IMR-90 (cell line): ENCODE results near the gene ZNHIT2. TPM values are rescaled to one million over a fixed set of nuclear protein-coding genes. Genes with fewer than 3 reads are reported as not detected.

Experiments used
- ATAC-seq: fragments of 200-7000 bp; cut with Tn5 transposase; 2 replicates; pipeline ENCODE4 v1.9.1; 2020; ENCODE audit warnings: low read depth, mild to moderate bottlenecking, moderate library complexity
- BruUV-seq: library from RNA; stranded (reverse); fragments of 400-500 nt; replicated peaks from 2 replicates; lab custom pipeline; 2021; lab: Mats Ljungman, UMichigan
- CTCF ChIA-PET: fragments of 300-600 bp; formaldehyde crosslinking; extraction: SDS; loops from one replicate; lab custom pipeline; 2021; ENCODE audit warnings: antibody characterized with exemption; lab: Yijun Ruan, JAX
- POLR2A ChIA-PET: fragments of 300-600 bp; sonication (Branson Sonifier 250); formaldehyde crosslinking; loops from one replicate; lab custom pipeline; 2022; ENCODE audit warnings: antibody characterized with exemption; ENCODE audit not compliant: unreplicated experiment; lab: Charles Lee
- DNase-seq: peaks from one replicate; pipeline ENCODE4 v3.0.0; 2013
- H2AFZ ChIP-seq: replicated peaks from 2 replicates; pipeline ENCODE3; 2013; ENCODE audit warnings: low read length, mild to moderate bottlenecking; ENCODE audit not compliant: poor library complexity
- H2AK5ac ChIP-seq: 2 replicates; pipeline ENCODE4 v1.6.1; 2013; ENCODE audit warnings: low read depth, low read length, inconsistent platforms
- H2AK9ac ChIP-seq: replicated peaks from 2 replicates; pipeline ENCODE3; 2013; ENCODE audit warnings: mild to moderate bottlenecking, low read depth, low read length, moderate library complexity; ENCODE audit not compliant: poor library complexity
- H2BK120ac ChIP-seq: 2 replicates; pipeline ENCODE4 v1.6.1; 2013; ENCODE audit warnings: low read depth, low read length, inconsistent platforms
- H2BK15ac ChIP-seq: 3 replicates; pipeline ENCODE4 v1.6.1; 2013; ENCODE audit warnings: low read depth, low read length, inconsistent platforms
- H2BK20ac ChIP-seq: 2 replicates; pipeline ENCODE4 v1.6.1; 2013; ENCODE audit warnings: low read depth, mild to moderate bottlenecking, inconsistent platforms, low read length, moderate library complexity
- H2BK5ac ChIP-seq: 2 replicates; pipeline ENCODE4 v1.6.1; 2013; ENCODE audit warnings: mild to moderate bottlenecking, low read depth, low read length, inconsistent platforms; ENCODE audit not compliant: poor library complexity, severe bottlenecking
- H3K14ac ChIP-seq: replicated peaks from 2 replicates; pipeline ENCODE4 v1.6.1; 2013; ENCODE audit warnings: low read depth, low read length, inconsistent platforms
- H3K18ac ChIP-seq: 2 replicates; pipeline ENCODE4 v1.6.1; 2013; ENCODE audit warnings: low read depth, low read length, control low read depth
- H3K23ac ChIP-seq: 2 replicates; pipeline ENCODE4 v1.6.1; 2013; ENCODE audit warnings: low read depth, low read length, inconsistent platforms
- H3K27ac ChIP-seq: 2 replicates; pipeline ENCODE4 v1.5.1; 2013; ENCODE audit warnings: mild to moderate bottlenecking, control low read depth, low read length; ENCODE audit not compliant: insufficient read depth
- H3K27me3 ChIP-seq: 2 replicates; pipeline ENCODE4 v1.6.1; 2013; ENCODE audit warnings: low read length; ENCODE audit not compliant: control insufficient read depth, insufficient read depth
- H3K36me3 ChIP-seq: 2 replicates; pipeline ENCODE4 v1.6.1; 2013; ENCODE audit warnings: low read length, mixed read lengths; ENCODE audit not compliant: control insufficient read depth, insufficient read depth
- H3K4ac ChIP-seq: 2 replicates; pipeline ENCODE4 v1.6.1; 2013; ENCODE audit warnings: low read depth, low read length, inconsistent platforms
- H3K4me1 ChIP-seq: 2 replicates; pipeline ENCODE4 v1.6.1; 2013; ENCODE audit warnings: low read length, mixed read lengths; ENCODE audit not compliant: control insufficient read depth, insufficient read depth
- H3K4me2 ChIP-seq: 2 replicates; pipeline ENCODE4 v1.6.1; 2013; ENCODE audit warnings: low read depth, mild to moderate bottlenecking, control low read depth, low read length, moderate library complexity
- H3K4me3 ChIP-seq: 2 replicates; pipeline ENCODE4 v1.5.1; 2013; ENCODE audit warnings: low read depth, mild to moderate bottlenecking, control low read depth, low read length, moderate library complexity; ENCODE audit not compliant: insufficient read depth
- H3K56ac ChIP-seq: 2 replicates; pipeline ENCODE4 v1.6.1; 2013; ENCODE audit warnings: low read length, inconsistent platforms; ENCODE audit not compliant: insufficient read depth; ENCODE audit errors: extremely low read depth
- H3K79me1 ChIP-seq, 2 experiments: 2 replicates each; pipeline ENCODE4 v1.6.1; 2013; ENCODE audit warnings: low read length in 2 of 2, inconsistent platforms in 1 of 2, low read depth in 1 of 2
- H3K9ac ChIP-seq: 2 replicates; pipeline ENCODE4 v1.6.1; 2013; ENCODE audit warnings: low read depth, low read length, control low read depth
- H3K9me1 ChIP-seq: 2 replicates; pipeline ENCODE4 v1.6.1; 2013; ENCODE audit warnings: low read length, inconsistent platforms; ENCODE audit not compliant: insufficient read depth
- H3K9me3 ChIP-seq: 2 replicates; pipeline ENCODE4 v1.6.1; 2013; ENCODE audit warnings: low read length; ENCODE audit not compliant: control insufficient read depth, insufficient read depth
- H4K20me1 ChIP-seq: 2 replicates; pipeline ENCODE4 v1.6.1; 2013; ENCODE audit warnings: low read length, inconsistent platforms; ENCODE audit not compliant: insufficient read depth
- H4K5ac ChIP-seq: 2 replicates; pipeline ENCODE4 v1.6.1; 2013; ENCODE audit warnings: mild to moderate bottlenecking, low read depth, low read length, control low read depth
- H4K8ac ChIP-seq, 2 experiments: 2 replicates each; pipeline ENCODE4 v1.6.1; 2013; ENCODE audit warnings: low read depth in 2 of 2, low read length in 2 of 2, control low read depth in 1 of 2, inconsistent platforms in 1 of 2
- H4K91ac ChIP-seq: 2 replicates; pipeline ENCODE4 v1.6.1; 2013; ENCODE audit warnings: low read depth, low read length, inconsistent platforms; ENCODE audit not compliant: insufficient read depth
- BHLHE40 ChIP-seq: fragments of 150-350 bp; IDR thresholded peaks from 2 replicates; pipeline ENCODE4 v1.6.1; 2016; ENCODE audit warnings: mild to moderate bottlenecking, low read depth, low read length
- CEBPB ChIP-seq: IDR thresholded peaks from 2 replicates; pipeline ENCODE4 v1.6.1; 2012; ENCODE audit warnings: low read depth, low read length, improper control_type of control experiment
- CHD1 ChIP-seq: IDR thresholded peaks from 2 replicates; pipeline ENCODE4 v1.6.1; 2012; ENCODE audit warnings: low read depth, low read length, improper control_type of control experiment
- CTCF ChIP-seq: conservative IDR thresholded peaks from 2 replicates; pipeline ENCODE4 v1.5.1; 2012; ENCODE audit warnings: mild to moderate bottlenecking, low read depth, low read length, improper control_type of control experiment
- ELK1 ChIP-seq: fragments of 150-350 bp; IDR thresholded peaks from 2 replicates; pipeline ENCODE4 v1.6.1; 2016; ENCODE audit warnings: low read depth, mild to moderate bottlenecking, low read length, moderate library complexity, borderline replicate concordance
- FOS ChIP-seq: fragments of 150-350 bp; IDR thresholded peaks from 2 replicates; pipeline ENCODE4 v1.6.1; 2016; ENCODE audit warnings: low read depth, low read length
- MAFK ChIP-seq: IDR thresholded peaks from 2 replicates; pipeline ENCODE4 v1.6.1; 2012; ENCODE audit warnings: low read depth, low read length, improper control_type of control experiment
- MAZ ChIP-seq: IDR thresholded peaks from 2 replicates; pipeline ENCODE4 v1.6.1; 2012; ENCODE audit warnings: low read depth, mild to moderate bottlenecking, low read length, improper control_type of control experiment, moderate library complexity, borderline replicate concordance
- MXI1 ChIP-seq: IDR thresholded peaks from 2 replicates; pipeline ENCODE4 v1.6.1; 2012; ENCODE audit warnings: low read depth, mild to moderate bottlenecking, low read length, moderate library complexity, borderline replicate concordance
- NFE2L2 ChIP-seq: fragments of 150-350 bp; IDR thresholded peaks from 2 replicates; pipeline ENCODE4 v1.6.1; 2016; ENCODE audit warnings: low read depth, mild to moderate bottlenecking, low read length
- POLR2A ChIP-seq: IDR thresholded peaks from 2 replicates; pipeline ENCODE4 v1.6.1; 2012; ENCODE audit warnings: mild to moderate bottlenecking, low read depth, low read length
- RAD21 ChIP-seq: IDR thresholded peaks from 2 replicates; pipeline ENCODE4 v1.6.1; 2012; ENCODE audit warnings: low read length, improper control_type of control experiment
- RCOR1 ChIP-seq: IDR thresholded peaks from 2 replicates; pipeline ENCODE4 v1.6.1; 2012; ENCODE audit warnings: mild to moderate bottlenecking, low read length, improper control_type of control experiment; ENCODE audit not compliant: insufficient replicate concordance
- RFX5 ChIP-seq: IDR thresholded peaks from 2 replicates; pipeline ENCODE4 v1.8.0; 2012; ENCODE audit warnings: low read depth, mild to moderate bottlenecking, low read length, moderate library complexity
- SMC3 ChIP-seq: fragments of 150-350 bp; IDR thresholded peaks from 2 replicates; pipeline ENCODE4 v1.6.1; 2016; ENCODE audit warnings: low read depth, mild to moderate bottlenecking, antibody characterized with exemption, low read length, moderate library complexity
- USF2 ChIP-seq: fragments of 150-350 bp; IDR thresholded peaks from 2 replicates; pipeline ENCODE4 v1.6.1; 2017; ENCODE audit warnings: mild to moderate bottlenecking, antibody characterized with exemption, low read length, low read depth
- WGBS, 2 experiments: methylation state at CpG; one replicate each; pipeline versions ENCODE4 v1.1.5 to v1.1.7; 2013; ENCODE audit warnings: missing lambda C conversion rate in 2 of 2; ENCODE audit not compliant: insufficient read length in 1 of 2; ENCODE audit errors: extremely low coverage in 2 of 2; 5-methylcytosine and 5-hydroxymethylcytosine counted together
- dilution Hi-C: fragments of 300-500 bp; cut with HindIII; formaldehyde crosslinking; loops from one replicate; pipeline ENCODE4 v1.14.3; 2018; ENCODE audit warnings: low sequenced_read_pairs; ENCODE audit not compliant: unreplicated experiment
- in situ Hi-C: fragments of 300-500 bp; cut with MboI; formaldehyde crosslinking; loops from 3 replicates; pipeline ENCODE4 v1.14.3; 2019; ENCODE audit warnings: low sequenced_read_pairs, inconsistent platforms, mixed read lengths
- intact Hi-C: fragments of 100-400 bp; cut with micrococcal nuclease; formaldehyde crosslinking; loops from 2 replicates; pipeline ENCODE4 v1.10.0; 2022
- polyA plus RNA-seq, 3 experiments: library from polyadenylated mRNA; depleted of rRNA; stranded (reverse); fragments of >200 nt; gene quantifications; 2 replicates each; pipeline ENCODE4 v1.2.3, GENCODE V29; 2012; ENCODE audit warnings: low replicate concordance in 1 of 3
- total RNA-seq: library from RNA; depleted of rRNA; stranded (reverse); fragments of >200 nt; gene quantifications from 2 replicates; pipeline ENCODE4 v1.2.3, GENCODE V29; 2012

Gene ZNHIT2
- total and polyA plus RNA-seq, 2 of the 4 experiments (the other 2 are of a cell fraction) = 3.9 to 5.9 TPM

DNA sequence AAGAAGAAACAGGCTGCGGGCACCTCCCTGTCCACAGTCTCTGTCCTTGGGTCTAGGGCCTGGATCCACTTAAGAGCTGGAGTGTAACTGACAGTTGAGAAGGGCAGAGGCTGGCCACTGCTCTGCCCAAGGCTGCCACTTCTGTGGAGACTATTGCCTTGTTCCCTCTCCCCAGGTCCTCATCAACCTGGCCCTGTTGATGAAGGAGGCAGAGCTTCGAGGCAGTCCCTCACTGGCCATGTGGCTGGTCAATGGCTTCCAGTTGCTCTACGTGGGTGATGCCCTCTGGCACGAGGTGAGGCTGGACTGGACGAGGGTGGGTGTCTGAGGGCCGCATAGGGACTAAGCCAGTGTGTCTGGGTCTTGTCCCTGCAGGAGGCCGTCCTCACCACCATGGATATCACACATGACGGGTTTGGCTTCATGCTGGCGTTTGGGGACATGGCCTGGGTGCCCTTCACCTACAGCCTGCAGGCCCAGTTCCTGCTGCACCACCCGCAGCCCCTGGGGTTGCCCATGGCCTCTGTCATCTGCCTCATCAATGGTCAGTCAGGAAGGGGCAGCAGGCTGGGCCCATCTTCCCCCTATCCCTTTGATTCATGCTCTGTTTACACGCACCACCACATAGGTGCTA lies 2.8 kb downstream of the ZNHIT2 start:
- Histone ChIP-seq H2BK120ac (no peak overlapping the region), H3K56ac (no peak overlapping the region), H4K8ac (no peak overlapping the region), H2AK9ac (no peak overlapping the region), H3K27ac (no peak overlapping the region), H2BK15ac (no peak overlapping the region), H2AK5ac (no peak overlapping the region), H3K9me3 (no peaks in the 10 kb centered on the region), H2BK5ac (no peak overlapping the region), H3K4me2 (no peak overlapping the region), H2AFZ (no peak overlapping the region), H3K9ac (no peak overlapping the region), H3K18ac (no peak overlapping the region), H3K4me1 (peaks cover 20% of the 10 kb centered on the region), H4K20me1 (peaks cover 11% of the 10 kb centered on the region; the same call in 1 of the 2 replicates), H3K4me3 (no peak overlapping the region), H3K4ac (no peak overlapping the region), H3K79me1 (peaks cover 2 to 31% of the 10 kb centered on the region in 2 experiments), H3K23ac (no peak overlapping the region), H2BK20ac (no peak overlapping the region), H3K14ac (no peak overlapping the region), H4K91ac (no peak overlapping the region), H3K36me3 (peaks cover 9% of the 10 kb centered on the region), H3K9me1 (0 out of 2 replicates have a peak, but pooled peaks cover 2% of the 10 kb centered on the region), H3K27me3 (no peaks in the 10 kb centered on the region), H4K5ac (no peak overlapping the region)
- BruUV-seq = no TSS peak
- in situ Hi-C loops (no loop called here), dilution Hi-C loops (no loop called here), intact Hi-C loops (loop anchor here (5.0 kb wide), 1 partner anchor 138 kb away; no protein-coding TSS in a partner anchor)
- no peak for TF ChIP-seq USF2
- no peak for TF ChIP-seq POLR2A
- no peak for TF ChIP-seq CTCF
- TF ChIP-seq FOS = no peak
- TF ChIP-seq RCOR1 = no peak
- TF ChIP-seq MAFK = no peak
- TF ChIP-seq BHLHE40 = no peak
- TF ChIP-seq RFX5 = no peak
- TF ChIP-seq MXI1 = no peak
- no peak for TF ChIP-seq SMC3
- no peak for TF ChIP-seq ELK1
- no peak for TF ChIP-seq NFE2L2
- no peak for TF ChIP-seq CEBPB
- no peak for TF ChIP-seq MAZ
- no peak for TF ChIP-seq RAD21
- no peak for TF ChIP-seq CHD1
- DNase-seq (no peak), ATAC-seq (no peak)
- WGBS, 2 experiments = 98% methylated on average over 6 of the region's 11 CpGs; no CpG with 5 or more reads in 1 of the 2 experiments
- POLR2A ChIA-PET = no interaction called here
- CTCF ChIA-PET = no interaction called here
